Adipocyte (in vitro differentiated cells): ENCODE measurements around the gene EMC6.

Source experiments
- DNase-seq: peaks from one replicate; pipeline ENCODE4 v3.0.0-alpha.2; 2015; ENCODE audit warnings: low read depth
- H3K27me3 ChIP-seq: replicated peaks from 2 replicates; pipeline ENCODE4 v1.7.0; 2013; ENCODE audit warnings: mild to moderate bottlenecking, low read length, moderate library complexity; ENCODE audit not compliant: control insufficient read depth, insufficient read depth
- H3K36me3 ChIP-seq: 2 replicates; pipeline ENCODE4 v1.7.0; 2013; ENCODE audit warnings: low read length, mild to moderate bottlenecking, moderate library complexity; ENCODE audit not compliant: control insufficient read depth, insufficient read depth, severe bottlenecking
- H3K4me1 ChIP-seq: 2 replicates; pipeline ENCODE4 v1.7.0; 2013; ENCODE audit warnings: mild to moderate bottlenecking, low read length, moderate library complexity; ENCODE audit not compliant: control insufficient read depth, insufficient read depth
- H3K4me3 ChIP-seq: 2 replicates; pipeline ENCODE4 v1.7.0; 2013; ENCODE audit warnings: mild to moderate bottlenecking, low read length, moderate library complexity
- H3K9ac ChIP-seq: 2 replicates; pipeline ENCODE4 v1.7.0; 2013; ENCODE audit warnings: mild to moderate bottlenecking, low read length, moderate library complexity
- H3K9me3 ChIP-seq: 2 replicates; pipeline ENCODE4 v1.7.0; 2013; ENCODE audit warnings: mild to moderate bottlenecking, low read length, moderate library complexity; ENCODE audit not compliant: control insufficient read depth

Gene EMC6

GRCh38 chr17:3668279-3669084 is at the start of gene EMC6, which contains the start of gene TAX1BP3:
TSS of gene EMC6 (plus strand) at chr17:3668812. CDS start at chr17:3669147, 335 bp downstream.
TSS of gene TAX1BP3 (minus strand) at chr17:3668578. CDS start at chr17:3668526, 52 bp downstream.
- H3K9ac ChIP-seq: peak within 1 kb of the TSS; percentile 93
- H3K36me3 ChIP-seq: peaks cover 15% of the 10 kb centered on the region
- H3K4me3 ChIP-seq: peak within 1 kb of the TSS; percentile 88
- H3K9me3 ChIP-seq: no peaks in the 10 kb centered on the region
- H3K4me1 ChIP-seq: peaks cover 24% of the 10 kb centered on the region
- peak; percentile 100 for DNase-seq
- no peaks in the 10 kb centered on the region for H3K27me3 ChIP-seq

GRCh38 chr17:3621146-3621720 is 47.4 kb upstream of the EMC6 start:
- Histone ChIP-seq H3K4me3 (no peak overlapping the region), H3K9ac (no peak overlapping the region), H3K9me3 (no peaks in the 10 kb centered on the region), H3K36me3 (peaks cover 80% of the 10 kb centered on the region), H3K27me3 (no peaks in the 10 kb centered on the region), H3K4me1 (no peaks in the 10 kb centered on the region)
- no peak for DNase-seq

GRCh38 chr17:3622977-3623594 is 45.5 kb upstream of the EMC6 start:
- no peaks in the 10 kb centered on the region for H3K9me3 ChIP-seq
- H3K4me3 ChIP-seq: no peak overlapping the region
- H3K4me1 ChIP-seq: no peaks in the 10 kb centered on the region
- peaks cover 79% of the 10 kb centered on the region for H3K36me3 ChIP-seq
- no peak overlapping the region for H3K9ac ChIP-seq
- DNase-seq: no peak
- H3K27me3 ChIP-seq: no peaks in the 10 kb centered on the region

- H3K4me1 ChIP-seq: no peaks in the 10 kb centered on the region
- H3K36me3 ChIP-seq: peaks cover 64% of the 10 kb centered on the region
- no peak overlapping the region for H3K4me3 ChIP-seq
- no peak overlapping the region for H3K9ac ChIP-seq
- H3K9me3 ChIP-seq: no peaks in the 10 kb centered on the region
- no peaks in the 10 kb centered on the region for H3K27me3 ChIP-seq
- no peak for DNase-seq
Observed at GRCh38 chr17:3626831-3627768, 41.5 kb upstream of the EMC6 start.

GRCh38 chr17:3627769-3628167 is 40.8 kb upstream of the EMC6 start:
- H3K9me3 ChIP-seq: no peaks in the 10 kb centered on the region
- peaks cover 61% of the 10 kb centered on the region for H3K36me3 ChIP-seq
- DNase-seq: no peak
- H3K4me1 ChIP-seq: no peaks in the 10 kb centered on the region
- no peak overlapping the region for H3K4me3 ChIP-seq
- H3K27me3 ChIP-seq: no peaks in the 10 kb centered on the region
- H3K9ac ChIP-seq: no peak overlapping the region

GRCh38 chr17:3630781-3631180 is 37.8 kb upstream of the EMC6 start:
- Histone ChIP-seq H3K9me3 (no peaks in the 10 kb centered on the region), H3K9ac (no peak overlapping the region), H3K4me3 (no peak overlapping the region), H3K27me3 (no peaks in the 10 kb centered on the region), H3K36me3 (peaks cover 32% of the 10 kb centered on the region), H3K4me1 (peaks cover 15% of the 10 kb centered on the region)
- no peak for DNase-seq

GRCh38 chr17:3632287-3632686 is 36.3 kb upstream of the EMC6 start:
- no peak overlapping the region for H3K4me3 ChIP-seq
- H3K9ac ChIP-seq: no peak overlapping the region
- no peaks in the 10 kb centered on the region for H3K27me3 ChIP-seq
- H3K4me1 ChIP-seq: peaks cover 18% of the 10 kb centered on the region
- peaks cover 25% of the 10 kb centered on the region for H3K36me3 ChIP-seq
- no peaks in the 10 kb centered on the region for H3K9me3 ChIP-seq
- no peak for DNase-seq

GRCh38 chr17:3635474-3636153 is 33.0 kb upstream of the EMC6 start:
- H3K27me3 ChIP-seq: no peaks in the 10 kb centered on the region
- H3K4me3 ChIP-seq: peak overlapping the region; percentile 96
- H3K9me3 ChIP-seq: no peaks in the 10 kb centered on the region
- H3K9ac ChIP-seq: peak overlapping the region; percentile 91
- peaks cover 28% of the 10 kb centered on the region for H3K4me1 ChIP-seq
- no peak for DNase-seq
- H3K36me3 ChIP-seq: peaks cover 3% of the 10 kb centered on the region

GRCh38 chr17:3636154-3636907 is 32.3 kb upstream of the EMC6 start, which contains the start of the genes CTNS and SHPK:
TSS of gene CTNS (plus strand) at chr17:3636760. CDS start at chr17:3640207, 3,447 bp downstream.
TSS of gene SHPK (minus strand) at chr17:3636250. CDS start at chr17:3636219, 31 bp downstream.
- H3K9ac ChIP-seq: peak within 1 kb of the TSS; percentile 91
- peak; percentile 99 for DNase-seq
- no peaks in the 10 kb centered on the region for H3K27me3 ChIP-seq
- peaks cover 7% of the 10 kb centered on the region for H3K36me3 ChIP-seq
- H3K4me3 ChIP-seq: peak within 1 kb of the TSS; percentile 96
- no peaks in the 10 kb centered on the region for H3K9me3 ChIP-seq
- peaks cover 28% of the 10 kb centered on the region for H3K4me1 ChIP-seq
